OCI-LY7 (cell line): ENCODE measurements around the gene CDC40.
"Not testable (repeated sequence)": the region's sequence is repeated elsewhere in the genome, so short reads cannot be mapped to it uniquely, and the experiment has no call there.

Source experiments
- CTCF ChIP-seq: fragments of 200-600 bp; sonication (generic); conservative IDR thresholded peaks from 2 replicates; pipeline ENCODE4 v1.5.1; 2014; ENCODE audit warnings: mild to moderate bottlenecking, antibody characterized with exemption, low read length, moderate library complexity, mixed read lengths
- EZH2phosphoT487 ChIP-seq: fragments of 200-600 bp; sonication (generic); IDR thresholded peaks from 2 replicates; pipeline ENCODE4 v1.6.1; 2018; ENCODE audit warnings: low read depth, borderline replicate concordance, mild to moderate bottlenecking, mixed run types, antibody characterized with exemption, low read length, moderate library complexity, mixed read lengths

- not testable (repeated sequence) for TF ChIP-seq CTCF, EZH2phosphoT487
These were observed 55.8 kb downstream of the CDC40 start for GRCh38 chr6:110236007-110236406.
